ENCODE data around the gene VPS16. TPM values are rescaled to one million over a fixed set of nuclear protein-coding genes. Genes with fewer than 3 reads are reported as not detected.

The VPS16 gene
- total RNA-seq, 1 experiment from 2014 or later, result 38.1 TPM

DNA sequence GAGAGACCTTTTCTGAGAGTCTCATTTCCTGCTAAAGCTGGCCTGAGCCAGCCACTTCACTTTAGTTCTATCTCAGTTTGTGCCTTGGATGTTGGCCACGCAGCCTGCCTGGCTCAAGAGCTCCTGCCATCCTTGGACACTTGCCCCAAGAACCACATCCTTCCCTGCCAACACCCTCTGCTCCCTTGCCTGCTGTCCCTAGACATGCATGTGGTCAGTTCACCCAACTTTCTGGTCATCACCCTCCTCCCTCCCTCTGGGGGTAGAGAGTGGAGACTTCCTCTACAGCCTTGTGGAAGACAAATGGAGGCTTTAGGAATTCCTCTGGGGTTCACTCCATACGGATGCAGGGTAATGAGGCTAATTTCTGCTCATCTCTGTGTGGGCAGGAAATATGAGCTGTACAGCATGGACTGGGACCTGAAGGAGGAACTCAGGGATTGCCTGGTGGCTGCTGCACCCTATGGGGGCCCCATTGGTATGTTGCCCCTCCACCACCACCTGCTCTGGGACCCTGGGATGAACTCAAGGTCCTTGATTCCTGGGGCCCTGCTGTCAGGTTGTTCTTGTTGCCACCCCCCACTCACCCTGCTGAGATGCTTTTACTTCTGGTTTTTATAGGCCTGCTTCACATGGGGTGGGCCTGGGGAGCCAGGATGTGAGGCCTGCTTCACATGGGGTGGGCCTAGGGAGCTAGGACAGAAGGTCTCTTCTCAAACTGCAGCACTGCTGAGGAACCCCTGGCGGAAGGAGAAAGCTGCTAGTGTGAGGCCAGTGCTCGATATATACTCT is 19.0 kb downstream of the VPS16 start:
- RAD21 ChIA-PET (ENCODE audit: low non-redundant PET in 1 of 2, low total read pairs in 2 of 2, uncharacterized antibody in 2 of 2, unreplicated experiment in 2 of 2), result no interaction called here

More for the DNA sequence above, 19.0 kb downstream of the VPS16 start:
- POLR2A ChIA-PET, result no interaction called here
- H3K27me3 ChIP-seq (ENCODE audit: insufficient read depth, low read length), result no peaks in the 10 kb centered on the region
- DNase-seq (ENCODE audit: low read depth, low spot score), result no peak
- ATAC-seq, result no peak
- no peak overlapping the region for H2AFZ ChIP-seq (ENCODE audit: low read depth, low read length, poor library complexity, severe bottlenecking)
- H4K20me1 ChIP-seq (ENCODE audit: insufficient read depth), result no peaks in the 10 kb centered on the region
- no peaks in the 10 kb centered on the region for H3K4me1 ChIP-seq (ENCODE audit: control insufficient read depth in 1 of 2, insufficient read depth in 2 of 2, low read length in 2 of 2)
- H3K4me3 ChIP-seq (replicated peaks in 1 of 2; ENCODE audit: low read depth in 1 of 2, low read length in 2 of 2), result no peak overlapping the region
- no peak overlapping the region for H3K9ac ChIP-seq (ENCODE audit: low read length)
- no peaks in the 10 kb centered on the region for H3K9me3 ChIP-seq (ENCODE audit: control insufficient read depth in 1 of 2, insufficient read depth in 1 of 2, low read depth in 1 of 2, low read length in 2 of 2)
- no peak overlapping the region for H3K4me2 ChIP-seq (ENCODE audit: low read length)
- no peaks in the 10 kb centered on the region for H3K79me2 ChIP-seq (ENCODE audit: insufficient read depth, low read length)
- intact Hi-C loops (cut with micrococcal nuclease), result no loop called here
- CTCF ChIA-PET, result no interaction called here
- BruUV-seq (replicated peaks), result no TSS peak
- no peaks in the 10 kb centered on the region; a peak in 1 of 4 replicates for H3K36me3 ChIP-seq (ENCODE audit: control insufficient read depth in 1 of 2, insufficient read depth in 2 of 2, low read length in 2 of 2)
- no peaks in the 10 kb centered on the region for H3K9me2 ChIP-seq (ENCODE audit: insufficient read depth)
- no peak for TF ChIP-seq CEBPB (IDR thresholded peaks at IDR 0.05; ENCODE audit: low read depth)
- TF ChIP-seq FOSL1 (IDR thresholded peaks at IDR 0.05; ENCODE audit: low read depth), result no peak
- no peak for TF ChIP-seq SRF (IDR thresholded peaks at IDR 0.05; ENCODE audit: low read depth)
- TF ChIP-seq JUND (IDR thresholded peaks at IDR 0.05), result no peak
- TF ChIP-seq MAX (IDR thresholded peaks at IDR 0.05), result no peak
- TF ChIP-seq ELF1 (IDR thresholded peaks at IDR 0.05; ENCODE audit: borderline replicate concordance, low read depth), result no peak
- TF ChIP-seq SIN3A (IDR thresholded peaks at IDR 0.05; ENCODE audit: low read depth), result no peak
- no peak for TF ChIP-seq POLR2AphosphoS5 (IDR thresholded peaks at IDR 0.05; ENCODE audit: low read depth, low read length)
- TF ChIP-seq ZNF274 (IDR thresholded peaks at IDR 0.05; ENCODE audit: low read depth, low read length), result no peak
- no peak for TF ChIP-seq POLR2A (IDR thresholded peaks at IDR 0.05; ENCODE audit: borderline replicate concordance, extremely low read depth, insufficient read depth, insufficient read length)
- TF ChIP-seq, protein P1, sequence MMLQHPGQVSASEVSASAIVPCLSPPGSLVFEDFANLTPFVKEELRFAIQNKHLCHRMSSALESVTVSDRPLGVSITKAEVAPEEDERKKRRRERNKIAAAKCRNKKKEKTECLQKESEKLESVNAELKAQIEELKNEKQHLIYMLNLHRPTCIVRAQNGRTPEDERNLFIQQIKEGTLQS (IDR thresholded peaks at IDR 0.05), result no peak
- no peak for TF ChIP-seq SP1 (IDR thresholded peaks at IDR 0.05; ENCODE audit: low read depth)
- TF ChIP-seq, protein P2, sequence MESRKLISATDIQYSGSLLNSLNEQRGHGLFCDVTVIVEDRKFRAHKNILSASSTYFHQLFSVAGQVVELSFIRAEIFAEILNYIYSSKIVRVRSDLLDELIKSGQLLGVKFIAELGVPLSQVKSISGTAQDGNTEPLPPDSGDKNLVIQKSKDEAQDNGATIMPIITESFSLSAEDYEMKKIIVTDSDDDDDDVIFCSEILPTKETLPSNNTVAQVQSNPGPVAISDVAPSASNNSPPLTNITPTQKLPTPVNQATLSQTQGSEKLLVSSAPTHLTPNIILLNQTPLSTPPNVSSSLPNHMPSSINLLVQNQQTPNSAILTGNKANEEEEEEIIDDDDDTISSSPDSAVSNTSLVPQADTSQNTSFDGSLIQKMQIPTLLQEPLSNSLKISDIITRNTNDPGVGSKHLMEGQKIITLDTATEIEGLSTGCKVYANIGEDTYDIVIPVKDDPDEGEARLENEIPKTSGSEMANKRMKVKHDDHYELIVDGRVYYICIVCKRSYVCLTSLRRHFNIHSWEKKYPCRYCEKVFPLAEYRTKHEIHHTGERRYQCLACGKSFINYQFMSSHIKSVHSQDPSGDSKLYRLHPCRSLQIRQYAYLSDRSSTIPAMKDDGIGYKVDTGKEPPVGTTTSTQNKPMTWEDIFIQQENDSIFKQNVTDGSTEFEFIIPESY (IDR thresholded peaks at IDR 0.05; ENCODE audit: extremely low read depth, insufficient replicate concordance, low read length), result no peak
- TF ChIP-seq TCF7L2 (IDR thresholded peaks at IDR 0.05; ENCODE audit: borderline replicate concordance, extremely low read depth, insufficient read depth, insufficient read length), result no peak
- TF ChIP-seq EZH2 (IDR thresholded peaks at IDR 0.05), result no peak
- TF ChIP-seq RAD21 (IDR thresholded peaks at IDR 0.05; ENCODE audit: low read depth), result no peak
- no peak for TF ChIP-seq CTCF (IDR thresholded peaks at IDR 0.05 in 2 of 3, conservative IDR thresholded peaks at IDR 0.05 in 1 of 3; ENCODE audit: borderline replicate concordance in 1 of 3, insufficient read depth in 1 of 3, low read depth in 2 of 3, low read length in 2 of 3)
- TF ChIP-seq CBX3 (IDR thresholded peaks at IDR 0.05; ENCODE audit: low read depth), result no peak
- TF ChIP-seq EGR1 (IDR thresholded peaks at IDR 0.05; ENCODE audit: low read depth), result no peak
- TF ChIP-seq ZFX (IDR thresholded peaks at IDR 0.05), result no peak
- no peak overlapping the region for H3K27ac ChIP-seq (ENCODE audit: low read depth, low read length)
